Suprapubic skin (tissue), 4 donors: Measurements from ENCODE around the gene SYT6.

Experiments used
- CTCF ChIP-seq, 2 donors: fragments of 200-600 bp in 1 of 2; fragments of 450-650 bp in 1 of 2; sonication (generic) in 1 of 2; IDR thresholded peaks; one replicate each; pipeline ENCODE4 v1.5.1; 2016 to 2019; ENCODE audit warnings: antibody characterized with exemption in 2 of 2, mild to moderate bottlenecking in 1 of 2, moderate library complexity in 1 of 2
- EP300 ChIP-seq: sonication (generic); formaldehyde crosslinking; IDR thresholded peaks from one replicate; pipeline ENCODE4 v1.6.1; 2017; ENCODE audit warnings: antibody characterized with exemption
- POLR2A ChIP-seq, 2 donors: fragments of 450-650 bp; IDR thresholded peaks; one replicate each; pipeline ENCODE4 v1.6.1; 2017; ENCODE audit warnings: antibody characterized with exemption in 2 of 2, mild to moderate bottlenecking in 2 of 2, moderate library complexity in 2 of 2
- POLR2AphosphoS5 ChIP-seq, 3 donors: sonication (generic); formaldehyde crosslinking; IDR thresholded peaks; one replicate each; pipeline ENCODE4 v1.6.1; 2017; ENCODE audit warnings: antibody characterized with exemption in 3 of 3

GRCh38 chr1:114077188-114077587, 76.5 kb downstream of the SYT6 start:
- TF ChIP-seq CTCF (IDR thresholded peaks at IDR 0.05) = no peak
- no peak for TF ChIP-seq POLR2A (IDR thresholded peaks at IDR 0.05)
- no peak for TF ChIP-seq POLR2AphosphoS5 (IDR thresholded peaks at IDR 0.05)
- no peak for TF ChIP-seq EP300
